Gastrocnemius medialis (tissue), 4 donors: ENCODE measurements around the gene HYAL1.

Source experiments
- POLR2A ChIP-seq, 2 donors: fragments of 450-650 bp; IDR thresholded peaks; one replicate each; pipeline ENCODE4 v1.6.1; 2017; ENCODE audit warnings: antibody characterized with exemption in 2 of 2, mild to moderate bottlenecking in 2 of 2, moderate library complexity in 2 of 2
- TF ChIP-seq, protein P1 (sequence below), 5 experiments: fragments of 450-650 bp in 3 of 5; fragments of 200-600 bp in 2 of 5; sonication (generic) in 2 of 5; IDR thresholded peaks in 4 of 5; conservative IDR thresholded peaks in 1 of 5; 1 replicate in 4 of 5; 2 replicates in 1 of 5; pipeline ENCODE4 v1.5.1; 2016 to 2019; ENCODE audit warnings: antibody characterized with exemption in 5 of 5, mild to moderate bottlenecking in 3 of 5, moderate library complexity in 3 of 5

- TF ChIP-seq, protein P1, sequence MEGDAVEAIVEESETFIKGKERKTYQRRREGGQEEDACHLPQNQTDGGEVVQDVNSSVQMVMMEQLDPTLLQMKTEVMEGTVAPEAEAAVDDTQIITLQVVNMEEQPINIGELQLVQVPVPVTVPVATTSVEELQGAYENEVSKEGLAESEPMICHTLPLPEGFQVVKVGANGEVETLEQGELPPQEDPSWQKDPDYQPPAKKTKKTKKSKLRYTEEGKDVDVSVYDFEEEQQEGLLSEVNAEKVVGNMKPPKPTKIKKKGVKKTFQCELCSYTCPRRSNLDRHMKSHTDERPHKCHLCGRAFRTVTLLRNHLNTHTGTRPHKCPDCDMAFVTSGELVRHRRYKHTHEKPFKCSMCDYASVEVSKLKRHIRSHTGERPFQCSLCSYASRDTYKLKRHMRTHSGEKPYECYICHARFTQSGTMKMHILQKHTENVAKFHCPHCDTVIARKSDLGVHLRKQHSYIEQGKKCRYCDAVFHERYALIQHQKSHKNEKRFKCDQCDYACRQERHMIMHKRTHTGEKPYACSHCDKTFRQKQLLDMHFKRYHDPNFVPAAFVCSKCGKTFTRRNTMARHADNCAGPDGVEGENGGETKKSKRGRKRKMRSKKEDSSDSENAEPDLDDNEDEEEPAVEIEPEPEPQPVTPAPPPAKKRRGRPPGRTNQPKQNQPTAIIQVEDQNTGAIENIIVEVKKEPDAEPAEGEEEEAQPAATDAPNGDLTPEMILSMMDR (IDR thresholded peaks at IDR 0.05 in 4 of 5, conservative IDR thresholded peaks at IDR 0.05 in 1 of 5) = no peak
- no peak for TF ChIP-seq POLR2A (IDR thresholded peaks at IDR 0.05)
Observed at GRCh38 chr3:50342813-50343633, 39.6 kb upstream of the HYAL1 start.
